Epithelial cell of alveolus of lung (primary cell): ENCODE results near the gene ERC2. TPM values are rescaled to one million over a fixed set of nuclear protein-coding genes. Genes with fewer than 3 reads are reported as not detected.

Source experiments
- total RNA-seq: library from RNA; depleted of rRNA; stranded (reverse); fragments of >200 nt; gene quantifications from 2 replicates; pipeline ENCODE4 v1.2.1, GENCODE V29; 2015

Gene ERC2
- 1.4 TPM in 1 of 2 replicates, not detected in the other for total RNA-seq

DNA sequence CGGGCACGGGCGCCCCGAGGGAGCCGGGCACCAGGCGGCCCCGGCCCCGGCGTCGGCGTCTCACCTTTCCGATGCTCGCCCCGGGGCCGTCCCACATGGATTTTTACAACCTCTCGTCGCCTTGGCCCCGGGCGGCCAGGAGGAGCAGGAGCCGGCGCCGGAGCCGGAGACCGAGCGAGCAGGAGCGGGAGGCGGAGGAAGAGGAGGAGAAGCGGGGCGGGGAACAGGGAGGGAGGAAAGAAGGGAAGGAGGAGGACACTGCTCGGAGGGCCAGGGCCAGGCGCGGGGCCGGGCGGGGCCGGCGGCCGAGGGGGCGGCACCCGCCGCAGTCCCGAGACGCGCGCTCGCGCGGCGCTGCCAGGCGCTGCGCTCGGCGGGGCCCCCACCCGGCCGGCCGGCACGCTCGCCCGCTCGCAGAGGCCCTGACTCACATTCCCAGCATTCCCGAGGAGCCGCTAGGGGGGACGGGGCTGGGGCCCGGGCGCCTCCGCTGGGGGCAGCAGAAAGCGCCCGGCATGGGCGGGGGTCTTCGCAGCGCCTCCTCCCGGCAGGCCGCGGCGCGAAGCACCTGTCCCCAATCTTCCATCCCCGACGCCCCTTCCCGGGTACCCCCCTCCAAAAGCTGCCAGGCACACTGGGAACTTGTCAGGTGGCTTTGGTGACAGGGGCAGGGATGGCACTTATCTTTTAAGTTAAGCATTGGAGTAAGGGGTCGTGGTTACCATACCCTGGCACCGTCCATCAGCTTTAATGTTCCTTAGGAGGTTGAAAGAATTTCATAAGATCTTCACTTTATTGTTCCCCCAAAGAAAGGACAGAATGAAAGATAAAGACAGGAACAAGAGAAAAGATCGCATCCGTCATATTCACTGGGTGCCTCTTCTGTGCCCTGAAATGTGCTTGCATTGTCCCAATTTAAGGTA is at the start of gene ERC2:
ERC2 (minus strand) TSS at position 284 of the 923 bp plus-strand sequence.

GRCh38 chr3:55486857-55487380 is 981.3 kb downstream of the ERC2 start, which contains the start of gene WNT5A:
TSS of gene WNT5A (minus strand) at chr3:55487306. CDS start at chr3:55486985, 321 bp downstream.

Other genes with a start within 250 kb of the ERC2 start
- gene CCDC66, start 88.7 kb upstream of the ERC2 start, total RNA-seq = 6.7 and 6.9 TPM in 2 replicates
- gene TASOR, start 214.8 kb upstream of the ERC2 start, total RNA-seq = 35.2 and 41.2 TPM in 2 replicates